BLaER1 (cell line): ENCODE results near the gene IGFBP4.

ENCODE experiments used
- H3K27ac ChIP-seq: shearing (Covaris generic); formaldehyde crosslinking; 2 replicates; pipeline ENCODE4 v1.8.1; 2022
- H3K27me3 ChIP-seq: shearing (Covaris generic); formaldehyde crosslinking; 2 replicates; pipeline ENCODE4 v1.8.1; 2022
- H3K36me3 ChIP-seq: shearing (Covaris generic); formaldehyde crosslinking; 2 replicates; pipeline ENCODE4 v1.8.1; 2022
- H3K4me1 ChIP-seq: shearing (Covaris generic); formaldehyde crosslinking; 2 replicates; pipeline ENCODE4 v1.8.1; 2022
- H3K4me2 ChIP-seq: shearing (Covaris generic); formaldehyde crosslinking; 2 replicates; pipeline ENCODE4 v1.8.1; 2022
- H3K4me3 ChIP-seq: shearing (Covaris generic); formaldehyde crosslinking; 2 replicates; pipeline ENCODE4 v1.8.1; 2022
- H3K9ac ChIP-seq: shearing (Covaris generic); formaldehyde crosslinking; 2 replicates; pipeline ENCODE4 v1.8.1; 2022
- H3K9me3 ChIP-seq: shearing (Covaris generic); formaldehyde crosslinking; 2 replicates; pipeline ENCODE4 v1.8.1; 2022
- H4K20me1 ChIP-seq: shearing (Covaris generic); formaldehyde crosslinking; 2 replicates; pipeline ENCODE4 v1.8.1; 2022
- Cebpa-rat ChIP-seq: shearing (Covaris generic); IDR thresholded peaks from 2 replicates; pipeline ENCODE4 v1.8.1; 2022

The IGFBP4 gene

DNA sequence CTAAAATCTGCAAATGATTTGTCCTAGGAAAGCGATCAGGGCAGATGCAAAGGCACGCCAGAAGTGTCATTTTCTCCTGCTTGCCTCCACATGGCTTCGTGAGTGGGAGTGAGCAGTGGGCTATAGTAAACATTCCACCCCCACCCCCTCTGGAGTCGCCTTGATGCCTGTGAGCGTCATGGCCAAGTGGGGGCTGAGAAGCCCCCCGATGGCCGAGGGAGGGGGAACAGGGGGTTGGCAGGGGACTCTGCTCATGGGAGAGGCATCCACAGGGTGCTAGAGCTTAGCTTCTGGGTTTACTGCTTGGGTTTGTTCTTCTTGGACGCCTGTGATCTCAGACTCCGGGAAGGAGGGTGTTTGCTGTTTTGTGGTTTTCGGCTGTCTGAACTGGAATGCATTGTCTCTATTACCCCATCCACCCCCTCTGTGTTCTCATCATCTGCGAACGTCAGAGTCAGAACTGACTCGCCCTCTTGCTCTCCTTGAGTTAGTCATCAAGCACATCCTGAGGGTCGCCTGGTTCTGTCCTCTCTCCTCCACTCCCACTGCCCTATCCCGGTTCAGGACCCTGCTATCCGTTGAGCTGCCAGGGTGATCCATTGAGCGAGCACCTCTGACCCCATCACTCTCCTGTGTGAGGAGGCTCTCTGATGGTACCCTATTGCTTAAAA is 42.7 kb downstream of the IGFBP4 start:
- Histone ChIP-seq H3K27ac (no peak overlapping the region), H3K4me3 (no peak overlapping the region), H3K4me2 (0 out of 2 replicates have a peak overlapping the region, but pooled peaks have one; percentile 15), H3K4me1 (peaks cover 60% of the 10 kb centered on the region), H3K27me3 (no peaks in the 10 kb centered on the region; the same call in 1 of the 2 replicates), H3K36me3 (no peaks in the 10 kb centered on the region), H3K9me3 (no peaks in the 10 kb centered on the region), H3K9ac (no peak overlapping the region), H4K20me1 (no peaks in the 10 kb centered on the region)
- no peak for TF ChIP-seq Cebpa-rat

GRCh38 chr17:40486522-40487370 is 43.5 kb downstream of the IGFBP4 start:
- H4K20me1 ChIP-seq: no peaks in the 10 kb centered on the region
- H3K36me3 ChIP-seq: no peaks in the 10 kb centered on the region
- H3K4me3 ChIP-seq: no peak overlapping the region
- no peak overlapping the region for H3K27ac ChIP-seq
- no peak overlapping the region for H3K4me2 ChIP-seq
- no peaks in the 10 kb centered on the region for H3K9me3 ChIP-seq
- peaks cover 57% of the 10 kb centered on the region for H3K4me1 ChIP-seq
- H3K9ac ChIP-seq: no peak overlapping the region
- no peaks in the 10 kb centered on the region; the same call in 1 of the 2 replicates for H3K27me3 ChIP-seq
- TF ChIP-seq Cebpa-rat: no peak

DNA sequence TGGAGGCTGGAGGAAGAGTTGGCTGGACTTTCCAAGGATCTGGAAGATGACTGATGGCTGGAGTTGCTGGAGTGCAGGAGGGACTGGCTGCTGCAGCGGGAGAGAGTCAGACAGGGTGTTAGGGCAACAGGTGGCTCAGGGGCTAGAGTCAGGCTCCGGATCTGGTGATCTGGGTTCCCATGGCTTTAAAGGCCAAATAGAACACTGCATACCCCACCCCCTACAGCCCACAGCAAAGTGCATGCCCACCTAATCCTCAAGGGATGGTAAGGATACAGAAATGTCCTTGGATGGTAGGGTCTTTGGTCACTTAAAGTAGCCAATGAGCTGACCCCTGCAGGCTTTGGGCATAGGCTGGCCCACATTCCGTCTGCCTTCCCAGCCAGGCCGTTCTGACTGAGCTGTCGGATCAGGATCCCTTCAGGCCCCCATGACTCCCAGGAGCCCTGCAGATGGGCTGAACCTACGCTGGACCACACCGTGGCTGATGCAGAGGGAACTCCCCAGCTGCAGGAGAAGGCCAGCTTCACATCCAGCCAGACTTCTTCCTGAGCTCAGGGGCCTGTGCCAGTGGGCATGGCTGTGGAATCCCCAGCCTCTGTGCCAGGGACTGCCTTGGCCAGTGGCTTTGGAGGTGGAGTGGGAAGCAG is 44.2 kb downstream of the IGFBP4 start:
- H3K4me2 ChIP-seq: no peak overlapping the region
- peaks cover 49% of the 10 kb centered on the region for H3K4me1 ChIP-seq
- H3K36me3 ChIP-seq: no peaks in the 10 kb centered on the region
- H3K9ac ChIP-seq: no peak overlapping the region
- no peak overlapping the region for H3K27ac ChIP-seq
- H3K27me3 ChIP-seq: no peaks in the 10 kb centered on the region; the same call in 1 of the 2 replicates
- no peak for TF ChIP-seq Cebpa-rat
- H4K20me1 ChIP-seq: no peaks in the 10 kb centered on the region
- no peak overlapping the region for H3K4me3 ChIP-seq
- H3K9me3 ChIP-seq: no peaks in the 10 kb centered on the region

DNA sequence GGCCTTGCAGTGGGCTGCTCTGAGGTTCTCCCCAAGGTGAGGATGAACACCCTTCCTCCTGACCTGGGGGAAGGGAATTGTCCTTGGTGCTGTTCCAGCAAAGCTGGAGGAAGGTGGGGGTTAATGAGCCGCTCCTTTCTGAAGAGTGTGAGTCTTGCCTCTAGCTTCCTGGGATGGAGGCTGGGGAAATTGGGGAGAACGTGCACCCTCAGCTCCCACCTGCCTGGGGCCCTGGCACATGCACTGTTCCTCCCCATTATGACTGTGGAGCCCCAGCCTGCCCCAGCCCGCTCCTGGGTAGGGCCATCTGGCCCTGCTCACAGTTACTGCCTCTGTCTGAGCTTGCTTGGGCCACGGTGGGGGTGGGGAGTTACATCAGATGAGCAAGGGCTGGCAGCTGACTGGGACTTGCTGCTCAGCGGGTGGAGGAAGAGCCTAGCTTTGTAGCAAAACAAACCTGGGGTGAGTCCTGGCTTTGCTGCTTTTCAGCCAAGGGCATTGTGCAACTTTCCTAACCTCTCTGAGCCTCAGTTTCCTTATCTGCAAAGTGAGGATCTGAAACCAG is 47.1 kb downstream of the IGFBP4 start:
- H3K27me3 ChIP-seq: no peaks in the 10 kb centered on the region
- no peaks in the 10 kb centered on the region for H3K36me3 ChIP-seq
- H3K4me3 ChIP-seq: no peak overlapping the region
- peak overlapping the region; percentile 64 for H3K4me2 ChIP-seq
- H3K4me1 ChIP-seq: peaks cover 52% of the 10 kb centered on the region
- peak overlapping the region; percentile 0; the same call in 1 of the 2 replicates for H3K9ac ChIP-seq
- peak overlapping the region; percentile 58 for H3K27ac ChIP-seq
- H4K20me1 ChIP-seq: no peaks in the 10 kb centered on the region
- TF ChIP-seq Cebpa-rat: 0 out of 2 replicates have a peak, but pooled peaks have one; percentile 7
- H3K9me3 ChIP-seq: no peaks in the 10 kb centered on the region

GRCh38 chr17:40490982-40491381 is 47.7 kb downstream of the IGFBP4 start:
- no peaks in the 10 kb centered on the region for H3K27me3 ChIP-seq
- no peak overlapping the region for H3K4me3 ChIP-seq
- H3K27ac ChIP-seq: peak overlapping the region; percentile 58
- peak overlapping the region; percentile 64 for H3K4me2 ChIP-seq
- peaks cover 54% of the 10 kb centered on the region for H3K4me1 ChIP-seq
- no peaks in the 10 kb centered on the region for H3K9me3 ChIP-seq
- peak overlapping the region; percentile 0; the same call in 1 of the 2 replicates for H3K9ac ChIP-seq
- no peak for TF ChIP-seq Cebpa-rat
- H4K20me1 ChIP-seq: no peaks in the 10 kb centered on the region
- no peaks in the 10 kb centered on the region for H3K36me3 ChIP-seq

DNA sequence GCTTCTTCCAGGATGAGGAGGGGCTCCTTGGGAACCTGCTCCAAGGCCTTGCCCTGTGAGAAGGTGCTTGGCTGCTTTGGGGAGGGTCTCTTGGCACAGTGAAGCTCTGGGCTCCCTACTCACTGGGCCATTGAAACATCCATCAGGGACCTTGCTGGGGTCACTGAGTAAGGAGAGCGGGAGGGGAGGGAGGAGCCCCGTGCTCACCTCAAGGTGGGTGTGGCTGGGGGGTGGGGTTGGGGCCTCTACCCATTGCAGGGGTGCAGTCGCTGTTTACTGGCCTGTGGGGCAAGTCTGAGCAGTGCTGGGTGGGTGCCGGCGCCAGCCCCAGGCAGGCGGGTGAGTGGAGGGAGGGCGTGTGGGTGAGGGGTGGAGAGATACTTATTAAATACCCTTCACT is 48.2 kb downstream of the IGFBP4 start:
- Histone ChIP-seq H3K36me3 (no peaks in the 10 kb centered on the region), H3K9me3 (no peaks in the 10 kb centered on the region), H3K27me3 (no peaks in the 10 kb centered on the region), H3K4me1 (peaks cover 52% of the 10 kb centered on the region), H3K4me2 (no peak overlapping the region), H4K20me1 (no peaks in the 10 kb centered on the region), H3K9ac (no peak overlapping the region), H3K4me3 (no peak overlapping the region), H3K27ac (0 out of 2 replicates have a peak overlapping the region, but pooled peaks have one; percentile 58)
- TF ChIP-seq Cebpa-rat: no peak

GRCh38 chr17:40493697-40494096 is 50.4 kb downstream of the IGFBP4 start:
- Histone ChIP-seq H4K20me1 (no peaks in the 10 kb centered on the region), H3K4me3 (no peak overlapping the region), H3K36me3 (no peaks in the 10 kb centered on the region), H3K4me1 (peaks cover 54% of the 10 kb centered on the region), H3K27ac (0 out of 2 replicates have a peak overlapping the region, but pooled peaks have one; percentile 22), H3K9me3 (no peaks in the 10 kb centered on the region), H3K4me2 (no peak overlapping the region), H3K27me3 (no peaks in the 10 kb centered on the region), H3K9ac (no peak overlapping the region)
- TF ChIP-seq Cebpa-rat: no peak

GRCh38 chr17:40495140-40495539 is 51.9 kb downstream of the IGFBP4 start:
- Histone ChIP-seq H3K4me1 (peaks cover 54% of the 10 kb centered on the region), H3K9me3 (no peaks in the 10 kb centered on the region), H3K27me3 (peaks cover 6% of the 10 kb centered on the region; the same call in 1 of the 2 replicates), H4K20me1 (no peaks in the 10 kb centered on the region), H3K4me2 (no peak overlapping the region), H3K36me3 (no peaks in the 10 kb centered on the region), H3K27ac (no peak overlapping the region), H3K4me3 (no peak overlapping the region), H3K9ac (no peak overlapping the region)
- no peak for TF ChIP-seq Cebpa-rat

- no peak for TF ChIP-seq Cebpa-rat
- Histone ChIP-seq H3K4me3 (no peak overlapping the region), H3K4me1 (peaks cover 47% of the 10 kb centered on the region), H3K9ac (no peak overlapping the region), H3K27me3 (peaks cover 8% of the 10 kb centered on the region; the same call in 1 of the 2 replicates), H4K20me1 (no peaks in the 10 kb centered on the region), H3K4me2 (peak overlapping the region; percentile 32; the same call in 1 of the 2 replicates), H3K27ac (peak overlapping the region; percentile 50), H3K9me3 (no peaks in the 10 kb centered on the region), H3K36me3 (no peaks in the 10 kb centered on the region)
These were observed 52.9 kb downstream of the IGFBP4 start for GRCh38 chr17:40496170-40496569.
